GM12801 (cell line): ENCODE results near the gene GGPS1.

Source experiments
- CTCF ChIP-seq: IDR thresholded peaks from one replicate; pipeline ENCODE4 v1.5.1; 2011; ENCODE audit warnings: control low read depth; ENCODE audit not compliant: insufficient read length; ENCODE audit errors: extremely low read depth

GGPS1 gene

GRCh38 chr1:235289859-235290739, 38.3 kb upstream of the GGPS1 start:
- TF ChIP-seq CTCF, result no peak

GRCh38 chr1:235290740-235291502, 37.4 kb upstream of the GGPS1 start:
- TF ChIP-seq CTCF, result no peak

- no peak for TF ChIP-seq CTCF
These were observed 36.7 kb upstream of the GGPS1 start for GRCh38 chr1:235291599-235292091.

- TF ChIP-seq CTCF, result no peak
These were observed 35.6 kb upstream of the GGPS1 start for GRCh38 chr1:235292790-235293189.

GRCh38 chr1:235293322-235293942, 34.9 kb upstream of the GGPS1 start:
- no peak for TF ChIP-seq CTCF

GRCh38 chr1:235295902-235296350, 32.4 kb upstream of the GGPS1 start:
- no peak for TF ChIP-seq CTCF

- no peak for TF ChIP-seq CTCF
These were observed 31.6 kb upstream of the GGPS1 start for GRCh38 chr1:235296729-235297128.
